A549 (cell line): ENCODE results near the gene LECT2. TPM values are rescaled to one million over a fixed set of nuclear protein-coding genes. Genes with fewer than 3 reads are reported as not detected.

Experiments used
- ATAC-seq, 2 experiments: fragments of 200-7000 bp in 1 of 2; fragments of >200 bp in 1 of 2; cut with Nextera tagmentation in 1 of 2; cut with Tn5 transposase in 1 of 2; 3 replicates each; pipeline versions ENCODE4 v1.8.0 to v1.9.1; 2018 to 2020; ENCODE audit warnings: mild to moderate bottlenecking in 1 of 2, moderate library complexity in 1 of 2
- CTCF ChIA-PET: fragments of 300-600 bp; sonication (Branson Sonifier 250); formaldehyde crosslinking; extraction: SDS; loops from one replicate; lab custom pipeline; 2021; ENCODE audit warnings: antibody characterized with exemption, inconsistent platforms; lab: Yijun Ruan, JAX
- POLR2A ChIA-PET: fragments of 350-600 bp; formaldehyde crosslinking; extraction: SDS; loops from one replicate; lab custom pipeline; 2021; ENCODE audit warnings: antibody characterized with exemption, inconsistent platforms; lab: Yijun Ruan, JAX
- DNase-seq, 2 experiments: peaks; one replicate each; pipeline versions ENCODE4 v3.0.0 to v3.0.0-alpha.2; 2011 to 2016; ENCODE audit warnings: low read depth in 1 of 2, low spot score in 1 of 2
- FAIRE-seq: peaks from 2 replicates; lab custom pipeline; 2011; peaks lifted over from hg19 to GRCh38; lab: Jason Lieb, UNC
- H3K27ac ChIP-seq, 2 experiments: fragments of >200 bp; sonication (Bioruptor Twin); formaldehyde crosslinking; 3 replicates each; pipeline ENCODE4 v1.5.1; 2016 to 2017
- H3K4me1 ChIP-seq: fragments of >200 bp; sonication (Bioruptor Twin); formaldehyde crosslinking; 3 replicates; pipeline ENCODE4 v1.6.1; 2016
- H3K4me2 ChIP-seq: fragments of >200 bp; sonication (Bioruptor Twin); formaldehyde crosslinking; 3 replicates; pipeline ENCODE4 v1.6.1; 2016
- H3K4me3 ChIP-seq: fragments of >200 bp; sonication (Bioruptor Twin); formaldehyde crosslinking; 3 replicates; pipeline ENCODE4 v1.5.1; 2016
- H3K9me3 ChIP-seq: fragments of >200 bp; sonication (Bioruptor Twin); formaldehyde crosslinking; 3 replicates; pipeline ENCODE4 v1.6.1; 2016
- CHD2 ChIP-seq: fragments of 150-350 bp; IDR thresholded peaks from 2 replicates; pipeline ENCODE4 v1.6.1; 2014; ENCODE audit warnings: low read length; ENCODE audit not compliant: partially characterized antibody
- CTCF ChIP-seq: fragments of >200 bp; sonication (Bioruptor Twin); formaldehyde crosslinking; IDR thresholded peaks from 3 replicates; pipeline ENCODE4 v1.5.1; 2016
- EHF ChIP-seq: fragments of 250-450 bp; sonication (Bioruptor Pico); IDR thresholded peaks from 2 replicates; pipeline ENCODE4 v1.5.0; 2020; ENCODE audit warnings: mild to moderate bottlenecking
- JUNB ChIP-seq: fragments of >200 bp; sonication (Bioruptor Twin); formaldehyde crosslinking; IDR thresholded peaks from 2 replicates; pipeline ENCODE4 v1.6.1; 2016
- KDM1A ChIP-seq: fragments of 200-600 bp; sonication (generic); IDR thresholded peaks from 2 replicates; pipeline ENCODE4 v1.6.1; 2016; ENCODE audit warnings: low read depth, mild to moderate bottlenecking
- MAX ChIP-seq: IDR thresholded peaks from 2 replicates; pipeline ENCODE4 v1.6.1; 2012
- MAZ ChIP-seq: fragments of 150-350 bp; IDR thresholded peaks from 2 replicates; pipeline ENCODE4 v1.6.1; 2014; ENCODE audit warnings: antibody characterized with exemption, low read depth, low read length, borderline replicate concordance
- PHF8 ChIP-seq: fragments of 200-600 bp; sonication (generic); IDR thresholded peaks from 2 replicates; pipeline ENCODE4 v1.6.1; 2016; ENCODE audit warnings: low read depth, mild to moderate bottlenecking, antibody characterized with exemption, moderate library complexity, borderline replicate concordance
- POLR2A ChIP-seq: IDR thresholded peaks from 2 replicates; pipeline ENCODE4 v1.6.1; 2012; ENCODE audit warnings: mild to moderate bottlenecking, low read length
- POLR2AphosphoS2 ChIP-seq: conservative IDR thresholded peaks from 2 replicates; pipeline ENCODE4 v1.6.1; 2012; ENCODE audit warnings: low read length, improper control_type of control experiment, inconsistent platforms
- RAD21 ChIP-seq, 2 experiments: fragments of >200 bp in 1 of 2; sonication (Bioruptor Twin) in 1 of 2; formaldehyde crosslinking in 1 of 2; IDR thresholded peaks in 1 of 2; conservative IDR thresholded peaks in 1 of 2; 2 replicates in 1 of 2; 3 replicates in 1 of 2; pipeline ENCODE4 v1.6.1; 2012 to 2018; ENCODE audit warnings: inconsistent platforms in 1 of 2
- RCOR1 ChIP-seq: fragments of 150-350 bp; IDR thresholded peaks from 2 replicates; pipeline ENCODE4 v1.6.1; 2014; ENCODE audit warnings: antibody characterized with exemption, low read length, low read depth
- REST ChIP-seq: fragments of 200-600 bp; sonication (generic); IDR thresholded peaks from 2 replicates; pipeline ENCODE4 v1.6.1; 2016; ENCODE audit warnings: antibody characterized with exemption, mild to moderate bottlenecking, moderate library complexity
- SMC3 ChIP-seq: fragments of >200 bp; sonication (Bioruptor Twin); formaldehyde crosslinking; IDR thresholded peaks from 3 replicates; pipeline ENCODE4 v1.6.1; 2018; ENCODE audit warnings: inconsistent platforms
- ZSCAN20 ChIP-seq: fragments of 250-450 bp; sonication (Bioruptor Pico); IDR thresholded peaks from 2 replicates; pipeline ENCODE4 v1.8.0; 2022; ENCODE audit warnings: mild to moderate bottlenecking, moderate library complexity
- WGBS: methylation state at CpG from one replicate; pipeline ENCODE4 v1.1.6; 2017; ENCODE audit errors: missing lambda C conversion rate; 5-methylcytosine and 5-hydroxymethylcytosine counted together
- polyA plus RNA-seq, 4 experiments: library from polyadenylated mRNA; depleted of rRNA in 3 of 4; stranded (reverse); fragments of >200 nt; fragmentation: RNase III in 1 of 4; extraction: RNeasy Plus Mini Kit Qiagen cat#74134 plus additional on column Dnase treatment in 1 of 4; gene quantifications; 2 replicates in 3 of 4; 3 replicates in 1 of 4; pipeline ENCODE4 v1.2.3, GENCODE V29; 2011 to 2017

LECT2 gene
- polyA plus RNA-seq, 2 of the 4 experiments (the other 2 are of a cell fraction), result not detected

- TF ChIP-seq REST, result no peak
- no peak for TF ChIP-seq CHD2
- TF ChIP-seq RCOR1, result no peak
These were observed 10.0 kb upstream of the LECT2 start (continued) for GRCh38 chr5:135964670-135965320.

GRCh38 chr5:135955525-135955924 is 742 bp upstream of the LECT2 start:
- FAIRE-seq (no peak), DNase-seq (no peak), ATAC-seq (no peak)
- Histone ChIP-seq H3K4me1 (no peaks in the 10 kb centered on the region), H3K9me3 (no peaks in the 10 kb centered on the region), H3K4me2 (no peak overlapping the region), H3K4me3 (no peak overlapping the region), H3K27ac (no peak overlapping the region)
- POLR2A ChIA-PET, result no interaction called here
- 88% methylated on average over 4 of the region's 4 CpGs for WGBS
- TF ChIP-seq REST (no peak), KDM1A (no peak), POLR2AphosphoS2 (no peak), PHF8 (no peak), MAZ (no peak), SMC3 (no peak), EHF (CRISPR knock-in tag) (no peak), ZSCAN20 (CRISPR knock-in tag) (no peak), MAX (no peak), POLR2A (no peak)
- CTCF ChIA-PET, result interaction anchor here (0.8 to 1.5 kb wide), 2 partner anchors 11 to 17 kb away, joined by 3 to 9 read pairs; no protein-coding TSS in a partner anchor

GRCh38 chr5:135953850-135954249 is 933 bp downstream of the LECT2 start:
- H3K9me3 ChIP-seq, result no peaks in the 10 kb centered on the region
- no peak overlapping the region for H3K4me3 ChIP-seq
- no peak overlapping the region for H3K27ac ChIP-seq
- FAIRE-seq (no peak), ATAC-seq (no peak), DNase-seq (no peak)
- ChIA-PET CTCF (interaction anchor here (1.2 to 3.3 kb wide), 2 partner anchors 24 to 129 kb away, joined by 3 to 10 read pairs; no protein-coding TSS in a partner anchor), POLR2A (no interaction called here)
- H3K4me2 ChIP-seq, result no peak overlapping the region
- H3K4me1 ChIP-seq, result no peaks in the 10 kb centered on the region
- 77% methylated on average over 2 of the region's 2 CpGs for WGBS
- TF ChIP-seq RAD21 (conservative IDR thresholded peaks at IDR 0.05 in 1 of 2, IDR thresholded peaks at IDR 0.05 in 1 of 2) (no peak), JUNB (no peak), POLR2AphosphoS2 (no peak), CTCF (no peak)
